Heart left ventricle (tissue), 13 donors: ENCODE measurements around the gene SDR42E1.

Source experiments
- POLR2A ChIP-seq, 2 donors: fragments of 450-650 bp; IDR thresholded peaks; one replicate each; pipeline ENCODE4 v1.6.1; 2017; ENCODE audit warnings: antibody characterized with exemption in 2 of 2, mild to moderate bottlenecking in 2 of 2, moderate library complexity in 2 of 2
- TF ChIP-seq, protein P1 (sequence below), 12 donors: fragments of 200-600 bp; sonication (generic) in 4 of 12; IDR thresholded peaks; one replicate each; pipeline versions ENCODE4 v1.5.0 to v1.8.0; 2018 to 2022; ENCODE audit warnings: antibody characterized with exemption in 12 of 12, mild to moderate bottlenecking in 5 of 12
- donor health status: ischemic (EF 13 %, LVEDD 7.1; RV severe dilation, severe dysfunction).
- donor health status: DM: no; HTN: yes; CAD: no.
- donor health status: DM: no; HTN: no; CAD: no.
- donor health status: ischemic (EF 25% LVEDD 6.9; RV normal size, moderate dysfunction).
- donor health status: ischemic (EF 25% LVEDD 5.7; RV mildly dilated, moderate dysfunction).
- donor health status: ischemic (EF 35%, LVEDD 5.7; RV mildly dilated, moderate dysfunction).
- donor health status: nonischemic (EF 11% LVEDD 7.7; RV severe dilation, severe dysfunction).
- donor health status: DM: yes; HTN: yes; CAD: no.
- donor health status: PGD.
- donor health status: ischemic (EF 29% LVEDD 5.4; RV normal size, mild dysfunction).
- donor health status: nonischemic (EF 23%, LVEDD 6.1; RV moderate dilation, normal function).

- TF ChIP-seq POLR2A (IDR thresholded peaks at IDR 0.05) = no peak
- TF ChIP-seq, protein P1, sequence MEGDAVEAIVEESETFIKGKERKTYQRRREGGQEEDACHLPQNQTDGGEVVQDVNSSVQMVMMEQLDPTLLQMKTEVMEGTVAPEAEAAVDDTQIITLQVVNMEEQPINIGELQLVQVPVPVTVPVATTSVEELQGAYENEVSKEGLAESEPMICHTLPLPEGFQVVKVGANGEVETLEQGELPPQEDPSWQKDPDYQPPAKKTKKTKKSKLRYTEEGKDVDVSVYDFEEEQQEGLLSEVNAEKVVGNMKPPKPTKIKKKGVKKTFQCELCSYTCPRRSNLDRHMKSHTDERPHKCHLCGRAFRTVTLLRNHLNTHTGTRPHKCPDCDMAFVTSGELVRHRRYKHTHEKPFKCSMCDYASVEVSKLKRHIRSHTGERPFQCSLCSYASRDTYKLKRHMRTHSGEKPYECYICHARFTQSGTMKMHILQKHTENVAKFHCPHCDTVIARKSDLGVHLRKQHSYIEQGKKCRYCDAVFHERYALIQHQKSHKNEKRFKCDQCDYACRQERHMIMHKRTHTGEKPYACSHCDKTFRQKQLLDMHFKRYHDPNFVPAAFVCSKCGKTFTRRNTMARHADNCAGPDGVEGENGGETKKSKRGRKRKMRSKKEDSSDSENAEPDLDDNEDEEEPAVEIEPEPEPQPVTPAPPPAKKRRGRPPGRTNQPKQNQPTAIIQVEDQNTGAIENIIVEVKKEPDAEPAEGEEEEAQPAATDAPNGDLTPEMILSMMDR (IDR thresholded peaks at IDR 0.05) = no peak
Observed at GRCh38 chr16:82044585-82044911, 33.3 kb upstream of the SDR42E1 start.
